ENCODE data around the gene TCF25. TPM values are rescaled to one million over a fixed set of nuclear protein-coding genes. Genes with fewer than 3 reads are reported as not detected.

Gene TCF25
- polyA plus RNA-seq, 12 donors, result 82.4 to 173 (median 90.2) TPM; not detected in 1

DNA sequence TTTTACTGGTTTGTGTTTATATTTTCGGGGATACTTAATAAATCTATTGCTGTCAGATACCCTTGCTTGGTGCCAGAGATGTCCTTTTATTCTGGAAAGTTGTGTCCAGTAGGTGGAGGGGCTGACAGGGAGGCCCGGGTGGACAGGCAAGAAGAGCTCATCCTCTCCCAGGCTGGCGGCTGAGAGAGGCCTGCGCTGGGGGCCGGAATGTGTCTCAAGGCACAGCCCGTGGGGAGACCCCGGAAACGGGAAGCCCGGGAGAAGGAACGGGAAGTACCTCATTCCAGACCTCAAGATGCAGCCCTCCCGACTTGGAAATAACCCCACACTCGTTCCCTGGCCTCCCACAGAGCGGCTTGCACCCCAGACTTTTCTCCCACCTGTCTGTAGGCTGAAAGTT lies 62.6 kb downstream of the TCF25 start:
- no peak for DNase-seq

GRCh38 chr16:89936508-89936907 lies 63.1 kb downstream of the TCF25 start:
- DNase-seq, result no peak

DNA sequence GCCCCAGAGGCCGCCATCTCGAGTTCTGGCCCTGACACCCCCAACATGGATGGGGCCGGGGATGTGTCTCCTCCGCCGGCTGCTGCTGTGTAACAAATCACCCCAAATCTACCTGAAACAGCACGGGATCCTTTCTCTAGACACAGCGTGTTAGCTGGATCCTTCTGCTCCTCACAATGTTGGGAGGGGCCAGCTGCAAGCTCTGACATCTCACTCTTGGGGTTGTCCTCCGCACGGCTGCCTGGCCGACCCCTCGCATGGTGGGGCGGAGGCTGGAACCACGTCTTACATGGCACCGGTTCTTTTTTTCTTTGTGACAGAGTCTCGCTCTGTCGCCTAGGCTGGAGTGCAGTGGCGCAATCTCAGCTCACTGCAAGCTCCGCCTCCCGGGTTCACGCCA lies 63.6 kb downstream of the TCF25 start:
- DNase-seq, result no peak

DNA sequence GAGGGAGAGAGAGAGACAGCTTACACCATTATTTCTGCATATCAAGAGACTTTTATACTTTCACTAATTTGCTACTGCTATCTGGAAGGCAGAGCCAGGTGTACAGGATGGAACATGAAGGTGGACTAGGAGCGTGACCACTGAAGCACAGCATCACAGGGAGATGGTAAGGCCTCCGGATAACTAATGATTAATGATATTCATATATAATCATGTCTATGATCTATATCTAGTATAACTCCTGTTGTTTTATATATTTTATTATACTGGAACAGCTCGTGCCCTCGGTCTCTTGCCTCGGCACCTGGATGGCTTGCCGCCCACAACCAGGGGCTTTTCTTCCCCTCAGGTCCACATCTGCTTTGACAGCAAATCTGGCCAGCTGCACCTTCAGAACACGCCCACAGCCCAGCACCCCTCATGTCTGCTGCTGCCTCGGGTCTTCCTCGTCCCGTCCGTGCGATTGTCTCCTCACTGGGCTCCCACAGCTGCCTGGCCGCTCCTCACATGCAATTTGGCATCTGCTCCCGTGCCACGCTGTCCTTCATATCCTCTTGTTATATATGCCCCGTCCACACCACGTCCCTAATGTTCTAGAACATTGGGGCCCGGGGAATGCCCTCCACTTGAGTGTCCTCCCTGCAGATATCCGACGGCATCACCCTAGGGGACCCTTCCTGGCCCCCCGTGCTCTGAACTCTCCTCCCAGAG lies 64.9 kb downstream of the TCF25 start:
- DNase-seq, result no peak

DNA sequence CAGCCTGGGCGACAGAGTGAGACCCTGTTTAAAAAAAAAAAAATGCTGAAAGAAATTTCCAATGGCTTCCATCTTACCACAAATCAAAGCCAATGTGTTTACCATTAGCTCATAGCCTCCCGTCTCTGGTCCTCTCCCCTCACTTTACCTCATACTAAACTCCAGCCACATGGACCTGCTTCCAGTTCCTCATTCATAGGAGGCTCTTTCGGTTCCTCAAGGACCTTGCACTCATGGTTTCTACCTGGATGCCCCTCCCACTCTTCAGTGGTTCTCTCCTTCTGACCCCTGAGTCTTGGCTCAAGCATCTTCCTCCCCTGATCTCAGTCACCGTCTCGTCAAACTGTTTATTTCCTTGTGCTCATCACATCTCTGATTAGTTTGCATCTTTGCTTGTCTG lies 71.4 kb downstream of the TCF25 start:
- DNase-seq, result no peak

DNA sequence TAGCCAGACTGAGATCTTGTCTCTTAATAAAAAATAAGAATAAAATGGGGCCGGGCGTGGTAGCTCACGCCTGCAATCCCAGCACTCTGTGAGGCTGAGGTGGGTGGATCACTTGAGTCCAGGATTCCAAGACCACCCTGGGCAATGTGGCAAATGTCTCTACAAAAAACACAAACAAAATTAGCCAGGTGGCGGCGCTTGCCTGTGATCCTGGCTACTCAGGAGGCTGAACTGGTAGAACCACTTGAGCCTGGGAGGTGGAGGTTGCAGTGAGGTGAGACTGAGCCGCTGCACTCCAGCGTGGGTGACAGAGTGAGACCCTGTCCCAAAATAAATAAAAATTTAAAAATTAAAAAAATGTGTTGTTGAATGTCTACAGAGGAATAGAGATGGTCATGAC lies 72.3 kb downstream of the TCF25 start:
- no peak for DNase-seq

DNA sequence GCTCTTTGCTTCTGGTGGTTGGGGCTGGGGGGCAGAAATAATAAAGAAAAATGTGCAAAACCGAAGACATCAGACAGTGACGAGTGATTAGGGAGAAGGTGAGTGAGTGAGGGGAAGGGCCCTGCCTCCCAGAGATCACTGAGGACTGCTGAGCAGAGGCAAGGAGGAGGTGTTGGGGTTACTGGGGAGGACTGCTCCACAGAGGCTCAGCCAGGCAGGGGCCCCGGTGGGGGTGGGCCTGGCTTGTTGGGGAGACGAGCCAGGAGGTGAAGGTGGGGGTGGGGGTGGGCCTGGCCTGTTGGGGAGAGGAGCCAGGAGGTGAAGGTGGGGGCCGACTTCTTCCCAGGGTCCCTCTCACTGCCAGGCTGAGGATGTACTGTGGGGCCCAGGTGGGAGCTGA lies 73.1 kb downstream of the TCF25 start:
- DNase-seq, result no peak

DNA sequence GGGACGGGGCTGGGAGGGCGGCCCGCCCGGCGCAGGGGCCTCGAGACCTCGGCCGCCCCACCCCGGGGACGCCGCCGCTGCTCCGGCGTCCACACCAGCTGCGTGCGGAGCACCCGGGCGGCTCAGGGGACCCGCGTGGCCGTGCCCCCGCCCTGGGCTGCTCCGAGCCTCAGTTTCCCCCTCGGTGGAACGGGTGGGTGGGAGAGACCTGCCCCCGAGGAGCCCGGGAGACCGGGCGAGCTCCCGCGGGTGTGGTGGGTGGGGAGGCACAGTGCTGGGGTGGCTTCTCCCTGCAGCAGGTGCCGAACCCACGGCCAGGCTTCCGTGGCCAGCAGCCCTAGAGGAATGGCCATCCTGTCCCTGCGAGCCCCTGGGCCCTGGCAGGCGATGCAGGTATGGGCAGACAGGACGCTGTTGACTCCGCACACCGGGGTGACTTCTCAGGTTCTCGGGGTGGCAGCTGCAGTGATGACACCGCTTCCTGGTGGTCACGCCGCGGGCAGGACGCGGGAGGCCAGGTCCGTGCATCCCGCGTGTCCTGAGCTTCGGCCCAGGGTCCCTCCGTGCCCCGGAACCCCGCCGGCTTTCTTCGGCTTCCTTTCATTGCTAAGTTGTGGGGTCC lies 75.8 kb downstream of the TCF25 start:
- DNase-seq, result no peak

- no peak for DNase-seq
Observed at GRCh38 chr16:89949756-89950155, 76.4 kb downstream of the TCF25 start.

- DNase-seq, result no peak
Observed at GRCh38 chr16:89951509-89951908, 78.1 kb downstream of the TCF25 start.

DNA sequence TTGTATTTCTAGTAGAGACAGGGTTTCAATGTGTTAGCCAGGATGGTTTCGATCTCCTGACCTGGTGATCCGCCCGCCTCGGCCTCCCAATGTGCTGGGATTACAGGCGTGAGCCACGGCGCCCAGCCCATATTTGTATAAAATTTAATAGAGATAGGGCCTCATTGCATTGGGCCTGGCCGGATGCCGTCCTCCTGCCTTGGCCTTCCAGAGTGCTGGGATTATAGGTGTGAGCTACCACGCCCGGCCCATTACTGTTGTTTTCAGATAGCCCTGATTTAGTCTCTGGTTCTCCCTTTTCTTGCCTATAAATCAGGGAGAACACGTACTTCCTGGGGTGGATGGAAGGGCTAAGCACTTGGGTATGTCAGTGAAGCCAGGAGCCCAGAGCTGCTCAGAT lies 78.7 kb downstream of the TCF25 start:
- DNase-seq, result no peak

DNA sequence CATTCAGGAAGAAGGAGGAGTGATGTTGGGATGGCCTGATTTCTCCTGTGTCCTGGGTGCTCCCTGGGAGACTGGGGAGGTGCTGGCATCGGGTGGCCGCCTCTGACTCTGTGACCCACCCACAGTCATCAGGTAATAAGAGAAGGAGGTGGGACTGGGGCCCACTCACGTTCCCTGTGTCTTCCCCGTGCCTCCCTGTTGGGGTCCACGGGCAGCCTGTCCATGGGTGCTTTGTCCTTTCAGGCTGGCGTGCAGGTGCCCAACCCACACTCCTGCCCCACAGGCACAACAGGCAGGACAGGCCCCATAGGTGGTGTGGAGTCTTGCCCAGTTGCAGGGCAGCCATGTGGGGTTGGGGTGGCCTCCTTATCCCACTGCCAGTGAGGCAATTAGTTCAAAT lies 79.2 kb downstream of the TCF25 start:
- no peak for DNase-seq

DNA sequence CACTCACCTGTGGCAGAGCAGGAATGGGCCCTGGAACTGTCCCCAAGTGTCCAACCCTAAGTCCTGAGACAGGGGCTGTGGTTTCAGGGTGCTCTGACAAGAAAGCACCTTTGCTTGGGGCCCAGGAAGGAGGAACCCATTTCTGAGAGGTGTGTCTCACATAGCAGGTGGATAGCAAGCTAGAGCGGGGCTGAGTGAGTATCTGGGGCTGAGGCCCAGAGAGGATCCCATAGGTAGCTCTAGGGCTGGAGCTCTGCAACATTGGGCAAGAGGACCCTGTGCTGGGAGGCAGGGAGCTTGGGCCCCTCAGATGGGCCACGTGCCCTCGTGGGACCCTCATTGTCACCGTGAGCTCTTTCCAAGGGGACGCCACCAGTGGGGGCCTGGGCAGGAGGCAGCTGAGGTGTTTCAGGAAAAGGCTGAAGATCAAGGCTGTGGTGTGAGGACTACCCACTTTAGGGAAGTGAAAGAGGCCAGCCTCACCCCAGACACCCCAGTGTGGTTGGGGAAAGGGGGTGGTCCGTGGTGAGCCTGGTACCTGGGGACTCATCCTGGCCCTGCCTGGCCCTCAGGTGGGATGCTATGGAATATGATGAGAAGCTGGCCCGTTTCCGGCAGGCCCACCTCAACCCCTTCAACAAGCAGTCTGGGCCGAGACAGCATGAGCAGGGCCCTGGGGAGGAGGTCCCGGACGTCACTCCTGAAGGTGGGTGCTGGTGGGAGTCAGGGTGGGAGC lies 80.4 kb downstream of the TCF25 start:
- no peak for DNase-seq

DNA sequence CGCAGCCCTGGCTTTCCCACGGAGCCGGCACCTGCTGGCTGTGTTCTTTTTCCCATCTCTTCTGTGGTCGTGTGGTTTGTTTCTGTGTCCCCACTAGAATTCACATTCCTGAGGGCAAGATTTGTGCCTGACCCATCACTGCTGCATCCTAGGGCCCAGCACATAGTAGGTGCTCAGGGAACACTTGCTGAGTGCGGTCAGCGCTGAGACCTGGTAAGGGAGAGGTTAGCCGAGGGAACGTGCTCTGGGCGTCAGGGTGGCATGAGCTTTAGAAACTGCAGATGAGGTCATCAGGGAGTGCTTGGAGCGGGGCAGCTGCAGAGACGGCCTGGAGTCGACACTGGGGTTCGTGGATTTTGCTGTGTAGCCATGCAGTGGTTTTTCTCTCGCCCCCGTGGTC lies 81.1 kb downstream of the TCF25 start:
- no peak for DNase-seq

DNA sequence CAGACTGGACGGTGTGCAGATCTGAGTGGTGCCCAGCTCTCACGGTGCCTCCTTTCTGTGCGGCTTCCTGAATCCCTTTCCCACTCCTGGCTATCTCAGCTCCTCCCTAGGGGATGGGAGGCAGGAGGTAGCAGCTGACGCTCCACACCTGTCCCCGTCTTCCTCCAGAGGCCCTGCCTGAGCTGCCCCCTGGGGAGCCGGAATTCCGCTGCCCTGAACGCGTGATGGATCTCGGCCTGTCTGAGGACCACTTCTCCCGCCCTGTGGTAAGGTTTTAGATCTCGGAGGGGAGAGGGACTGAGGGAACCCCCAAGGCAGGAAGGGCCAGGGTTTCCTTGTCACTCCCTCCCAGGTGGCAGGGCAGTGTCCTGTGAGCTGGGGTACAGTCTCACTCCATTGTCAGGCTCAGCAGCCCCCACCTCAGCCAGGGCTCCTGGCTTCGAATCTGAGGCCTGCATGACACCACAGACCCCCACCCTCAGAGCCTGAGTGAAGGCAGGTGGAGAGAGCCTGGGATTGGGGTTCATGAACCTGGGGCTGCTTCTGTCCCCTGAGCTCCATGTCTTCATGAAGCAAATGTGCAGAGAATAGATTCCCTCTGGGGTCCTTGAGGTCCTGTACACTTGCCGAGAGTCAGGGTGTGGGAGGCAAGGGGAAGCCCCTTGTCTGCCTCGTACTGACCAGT lies 81.8 kb downstream of the TCF25 start:
- DNase-seq, result no peak

DNA sequence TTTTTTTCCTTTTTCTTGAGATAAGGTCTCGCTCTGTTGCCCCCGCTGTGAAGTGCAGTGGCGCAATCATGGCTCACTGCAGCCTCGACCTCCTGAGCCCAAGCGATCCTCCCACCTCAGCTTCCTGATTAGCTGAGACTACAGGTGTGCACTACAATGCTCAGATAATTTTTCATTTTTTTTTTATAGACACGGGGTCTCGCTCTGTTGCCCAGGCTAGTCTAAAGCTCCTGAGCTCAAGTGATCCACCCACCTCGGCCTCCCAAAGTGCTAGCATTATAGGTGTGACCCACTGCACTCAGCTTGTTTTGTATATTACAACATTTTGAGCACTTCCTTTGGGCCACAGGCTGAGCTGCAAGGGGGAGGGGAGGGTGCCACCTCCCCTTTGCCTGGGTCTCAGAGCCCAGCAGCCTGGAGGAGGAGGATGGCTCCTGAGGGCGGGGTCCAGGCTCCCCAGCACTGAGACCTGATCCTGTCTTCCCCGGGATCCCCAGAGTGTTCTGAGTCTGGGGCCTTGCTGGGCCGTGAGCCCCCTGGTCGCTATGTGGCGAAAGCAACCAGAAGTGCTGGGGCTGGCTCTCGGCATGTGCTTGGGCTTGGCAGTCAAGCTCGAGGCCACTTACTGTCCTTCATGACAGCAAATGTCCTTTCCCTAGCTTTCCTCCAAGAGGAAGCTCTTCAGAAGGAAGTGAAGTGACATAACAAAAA lies 83.3 kb downstream of the TCF25 start:
- no peak for DNase-seq

- no peak for DNase-seq
Observed at GRCh38 chr16:89957216-89957785, 83.9 kb downstream of the TCF25 start.

GRCh38 chr16:89958068-89958467 lies 84.7 kb downstream of the TCF25 start:
- DNase-seq, result no peak

DNA sequence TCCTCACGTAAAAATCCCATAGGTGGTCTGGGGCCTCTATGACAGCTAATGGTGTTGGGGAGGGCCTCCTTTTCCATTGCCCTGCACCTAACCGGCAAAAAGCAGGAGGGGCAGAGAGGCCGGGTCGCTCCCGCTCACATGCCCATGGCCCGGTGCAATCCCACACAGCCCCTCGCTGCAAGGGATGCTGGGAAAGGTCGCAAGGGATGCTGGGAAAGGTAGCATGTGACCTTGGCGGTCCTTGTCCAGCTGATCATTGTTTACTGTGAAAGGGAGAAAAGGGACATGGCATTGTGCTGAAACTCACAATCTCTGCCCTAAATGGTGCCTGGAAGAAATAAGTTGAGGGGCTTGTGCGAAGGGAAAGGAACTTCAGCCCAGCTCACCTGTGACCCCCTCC lies 85.2 kb downstream of the TCF25 start:
- no peak for DNase-seq

DNA sequence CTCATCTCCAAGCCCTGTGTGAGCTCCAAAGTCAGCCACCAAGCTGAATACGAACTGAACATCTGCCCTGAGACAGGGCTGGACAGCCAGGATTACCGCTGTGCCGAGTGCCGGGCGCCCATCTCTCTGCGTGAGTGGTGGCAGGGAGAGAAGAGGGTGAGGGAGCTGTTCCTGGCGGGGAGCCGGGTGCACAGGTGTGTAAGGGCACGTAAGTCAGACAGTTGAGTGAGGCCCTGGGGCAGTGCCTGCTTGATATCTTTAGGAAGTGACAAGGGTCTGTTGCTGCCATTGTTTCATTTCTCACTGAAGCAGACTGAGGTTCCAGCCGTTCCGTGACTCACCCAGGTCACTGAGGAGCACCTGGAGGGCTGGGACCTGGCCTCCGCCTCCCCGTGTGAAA lies 87.6 kb downstream of the TCF25 start:
- DNase-seq, result no peak
